ENCODE data around the gene ADAMTSL3. TPM values are rescaled to one million over a fixed set of nuclear protein-coding genes. Genes with fewer than 3 reads are reported as not detected.

Gene ADAMTSL3
- total RNA-seq, 2 donors from 2014 or later, result not detected

- Mint-ChIP-seq H3K9me3 (no peaks in the 10 kb centered on the region), H3K27ac (no peak overlapping the region), H3K36me3 (no peaks in the 10 kb centered on the region)
- ATAC-seq, result no peak
- no peak for DNase-seq (ENCODE audit: low spot score in 2 of 2)
Observed at GRCh38 chr15:83854950-83855707, 201.2 kb downstream of the ADAMTSL3 start.

- Mint-ChIP-seq H3K36me3 (no peaks in the 10 kb centered on the region), H3K27ac (no peak overlapping the region), H3K9me3 (no peaks in the 10 kb centered on the region)
- DNase-seq (ENCODE audit: low spot score in 2 of 2) (no peak), ATAC-seq (no peak)
Observed at GRCh38 chr15:83855956-83856355, 202.0 kb downstream of the ADAMTSL3 start.

- ATAC-seq (no peak), DNase-seq (ENCODE audit: low spot score in 2 of 2) (no peak)
- H3K27ac Mint-ChIP-seq, result no peak overlapping the region
- H3K36me3 Mint-ChIP-seq, result no peaks in the 10 kb centered on the region
- peaks cover 0 to 5% of the 10 kb centered on the region in 2 donors for H3K9me3 Mint-ChIP-seq
Observed at GRCh38 chr15:83858820-83859505, 205.0 kb downstream of the ADAMTSL3 start.

- no peak for DNase-seq (ENCODE audit: low spot score in 2 of 2)
- ATAC-seq, result no peak
- no peaks in the 10 kb centered on the region for H3K36me3 Mint-ChIP-seq
- H3K27ac Mint-ChIP-seq, result no peak overlapping the region
- peaks cover 0 to 5% of the 10 kb centered on the region in 2 donors for H3K9me3 Mint-ChIP-seq
Observed at GRCh38 chr15:83866692-83867091, 212.8 kb downstream of the ADAMTSL3 start.

GRCh38 chr15:83869341-83869740 lies 215.4 kb downstream of the ADAMTSL3 start:
- ATAC-seq, result no peak
- no peak overlapping the region for H3K27ac Mint-ChIP-seq
- DNase-seq (ENCODE audit: low spot score in 2 of 2), result no peak
- H3K9me3 Mint-ChIP-seq, result no peaks in the 10 kb centered on the region
- H3K36me3 Mint-ChIP-seq, result no peaks in the 10 kb centered on the region

GRCh38 chr15:83871808-83872559 lies 218.1 kb downstream of the ADAMTSL3 start:
- ATAC-seq (no peak), DNase-seq (ENCODE audit: low spot score in 2 of 2) (no peak)
- Mint-ChIP-seq H3K9me3 (no peaks in the 10 kb centered on the region), H3K27ac (no peak overlapping the region), H3K36me3 (no peaks in the 10 kb centered on the region)

GRCh38 chr15:83873966-83874365 lies 220.0 kb downstream of the ADAMTSL3 start:
- ATAC-seq, result no peak
- Mint-ChIP-seq H3K36me3 (no peaks in the 10 kb centered on the region), H3K9me3 (no peaks in the 10 kb centered on the region), H3K27ac (no peak overlapping the region)
- no peak for DNase-seq (ENCODE audit: low spot score in 2 of 2)

GRCh38 chr15:83880529-83880928 lies 226.6 kb downstream of the ADAMTSL3 start:
- DNase-seq (ENCODE audit: low spot score in 2 of 2), result no peak
- Mint-ChIP-seq H3K9me3 (no peaks in the 10 kb centered on the region), H3K36me3 (no peaks in the 10 kb centered on the region), H3K27ac (no peak overlapping the region)
- ATAC-seq, result no peak

- H3K36me3 Mint-ChIP-seq, result no peaks in the 10 kb centered on the region
- no peak overlapping the region for H3K27ac Mint-ChIP-seq
- H3K9me3 Mint-ChIP-seq, result no peaks in the 10 kb centered on the region
- DNase-seq (ENCODE audit: low spot score in 2 of 2) (no peak), ATAC-seq (no peak)
Observed at GRCh38 chr15:83881156-83881555, 227.2 kb downstream of the ADAMTSL3 start.

- ATAC-seq (no peak), DNase-seq (ENCODE audit: low spot score in 2 of 2) (no peak)
- no peak overlapping the region for H3K27ac Mint-ChIP-seq
- no peaks in the 10 kb centered on the region for H3K36me3 Mint-ChIP-seq
- H3K9me3 Mint-ChIP-seq, result no peaks in the 10 kb centered on the region
Observed at GRCh38 chr15:83886321-83886720, 232.4 kb downstream of the ADAMTSL3 start.

GRCh38 chr15:83887404-83887803 lies 233.5 kb downstream of the ADAMTSL3 start:
- no peak for DNase-seq (ENCODE audit: low spot score in 2 of 2)
- Mint-ChIP-seq H3K36me3 (no peaks in the 10 kb centered on the region), H3K9me3 (no peaks in the 10 kb centered on the region), H3K27ac (no peak overlapping the region)
- ATAC-seq, result no peak

GRCh38 chr15:83887961-83888360 lies 234.0 kb downstream of the ADAMTSL3 start:
- H3K9me3 Mint-ChIP-seq, result no peaks in the 10 kb centered on the region
- no peak for DNase-seq (ENCODE audit: low spot score in 2 of 2)
- ATAC-seq, result no peak
- no peak overlapping the region for H3K27ac Mint-ChIP-seq
- H3K36me3 Mint-ChIP-seq, result no peaks in the 10 kb centered on the region

GRCh38 chr15:83889995-83890394 lies 236.1 kb downstream of the ADAMTSL3 start:
- H3K9me3 Mint-ChIP-seq, result no peaks in the 10 kb centered on the region
- DNase-seq (ENCODE audit: low spot score in 2 of 2) (no peak), ATAC-seq (no peak)
- H3K36me3 Mint-ChIP-seq, result no peaks in the 10 kb centered on the region
- H3K27ac Mint-ChIP-seq, result no peak overlapping the region

GRCh38 chr15:83890587-83890986 lies 236.7 kb downstream of the ADAMTSL3 start:
- no peaks in the 10 kb centered on the region for H3K36me3 Mint-ChIP-seq
- DNase-seq (ENCODE audit: low spot score in 2 of 2), result no peak
- no peak for ATAC-seq
- no peaks in the 10 kb centered on the region for H3K9me3 Mint-ChIP-seq
- no peak overlapping the region for H3K27ac Mint-ChIP-seq

- ATAC-seq (no peak), DNase-seq (ENCODE audit: low spot score in 2 of 2) (no peak)
- H3K9me3 Mint-ChIP-seq, result peaks cover 0 to 4% of the 10 kb centered on the region in 2 donors
- H3K27ac Mint-ChIP-seq, result no peak overlapping the region
- no peaks in the 10 kb centered on the region for H3K36me3 Mint-ChIP-seq
Observed at GRCh38 chr15:83892498-83892897, 238.6 kb downstream of the ADAMTSL3 start.

GRCh38 chr15:83893308-83893707 lies 239.4 kb downstream of the ADAMTSL3 start:
- DNase-seq (ENCODE audit: low spot score in 2 of 2) (no peak), ATAC-seq (no peak)
- Mint-ChIP-seq H3K36me3 (no peaks in the 10 kb centered on the region), H3K9me3 (peaks cover 0 to 4% of the 10 kb centered on the region in 2 donors), H3K27ac (no peak overlapping the region)

- no peak for DNase-seq (ENCODE audit: low spot score in 2 of 2)
- Mint-ChIP-seq H3K36me3 (no peaks in the 10 kb centered on the region), H3K27ac (no peak overlapping the region), H3K9me3 (peaks cover 0 to 4% of the 10 kb centered on the region in 2 donors)
- ATAC-seq, result no peak
Observed at GRCh38 chr15:83897037-83897436, 243.1 kb downstream of the ADAMTSL3 start.
